ENCODE data around the gene TRIP10. TPM values are rescaled to one million over a fixed set of nuclear protein-coding genes. Genes with fewer than 3 reads are reported as not detected.

Gene TRIP10
- total and polyA plus RNA-seq, 2 of the 13 experiments (the other 11 are each of a cell fraction or from before 2014, with no cell fraction given) = 32.5 to 33.2 TPM

DNA sequence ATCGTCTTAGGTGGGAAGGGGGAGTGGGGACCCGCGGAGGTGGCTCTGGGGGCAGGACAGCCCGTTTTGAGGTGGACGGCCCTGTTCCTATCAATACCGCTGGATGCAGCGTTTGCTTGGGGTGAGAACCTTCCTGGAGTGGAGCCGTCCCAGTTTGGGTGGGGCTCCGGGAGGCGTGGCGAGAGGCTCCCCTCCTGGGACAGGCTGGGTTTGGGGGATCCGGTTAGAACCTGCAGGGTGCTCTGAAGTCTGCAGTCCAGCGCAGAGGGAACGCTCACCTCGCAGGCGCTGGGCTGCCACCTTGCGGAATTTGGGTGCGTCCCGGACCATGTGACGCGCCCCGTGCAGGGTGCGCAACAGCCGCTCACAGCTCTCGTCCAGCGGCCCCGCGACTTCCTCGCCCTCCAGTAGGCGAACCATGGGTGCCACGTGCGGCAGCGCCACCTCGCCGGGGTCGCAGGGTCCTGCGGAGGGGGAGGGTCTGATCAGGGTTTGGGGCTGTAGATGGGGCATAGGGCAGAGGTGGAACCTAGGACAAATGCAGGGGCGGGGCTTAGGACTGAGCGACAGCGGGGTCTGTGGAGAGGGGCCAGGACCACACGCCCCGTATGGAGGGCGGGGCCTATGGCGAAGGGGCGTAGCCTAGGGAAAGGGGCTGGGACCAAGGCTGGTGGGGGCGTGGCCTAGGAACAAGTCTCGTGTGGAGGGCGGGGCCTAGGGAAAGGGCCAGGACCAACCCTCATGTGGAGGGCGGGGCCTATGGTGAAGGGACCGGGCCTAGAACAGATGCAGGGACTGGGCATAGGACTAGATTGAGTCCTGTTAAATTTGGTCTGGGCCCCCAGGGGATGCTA lies 13.9 kb downstream of the TRIP10 start (continued):
- TF ChIP-seq, protein P1, sequence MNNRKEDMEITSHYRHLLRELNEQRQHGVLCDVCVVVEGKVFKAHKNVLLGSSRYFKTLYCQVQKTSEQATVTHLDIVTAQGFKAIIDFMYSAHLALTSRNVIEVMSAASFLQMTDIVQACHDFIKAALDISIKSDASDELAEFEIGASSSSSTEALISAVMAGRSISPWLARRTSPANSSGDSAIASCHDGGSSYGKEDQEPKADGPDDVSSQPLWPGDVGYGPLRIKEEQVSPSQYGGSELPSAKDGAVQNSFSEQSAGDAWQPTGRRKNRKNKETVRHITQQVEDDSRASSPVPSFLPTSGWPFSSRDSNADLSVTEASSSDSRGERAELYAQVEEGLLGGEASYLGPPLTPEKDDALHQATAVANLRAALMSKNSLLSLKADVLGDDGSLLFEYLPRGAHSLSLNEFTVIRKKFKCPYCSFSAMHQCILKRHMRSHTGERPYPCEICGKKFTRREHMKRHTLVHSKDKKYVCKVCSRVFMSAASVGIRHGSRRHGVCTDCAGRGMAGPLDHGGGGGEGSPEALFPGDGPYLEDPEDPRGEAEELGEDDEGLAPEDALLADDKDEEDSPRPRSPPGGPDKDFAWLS (CRISPR knock-in tag; IDR thresholded peaks at IDR 0.05; ENCODE audit: borderline replicate concordance) = no peak
- TF ChIP-seq ZNF558 (CRISPR knock-in tag; IDR thresholded peaks at IDR 0.05; ENCODE audit: borderline replicate concordance) (peak; percentile 69), ZNF780A (CRISPR knock-in tag; IDR thresholded peaks at IDR 0.05) (no peak), ZNF260 (CRISPR knock-in tag; IDR thresholded peaks at IDR 0.05; ENCODE audit: borderline replicate concordance, low read depth) (no peak), SNAI1 (CRISPR knock-in tag; IDR thresholded peaks at IDR 0.05; ENCODE audit: borderline replicate concordance) (no peak), ZZZ3 (CRISPR knock-in tag; IDR thresholded peaks at IDR 0.05; ENCODE audit: borderline replicate concordance) (no peak), SMAD9 (CRISPR knock-in tag; IDR thresholded peaks at IDR 0.05) (no peak), ZKSCAN5 (CRISPR knock-in tag; IDR thresholded peaks at IDR 0.05) (no peak)
- TF ChIP-seq, protein P2, sequence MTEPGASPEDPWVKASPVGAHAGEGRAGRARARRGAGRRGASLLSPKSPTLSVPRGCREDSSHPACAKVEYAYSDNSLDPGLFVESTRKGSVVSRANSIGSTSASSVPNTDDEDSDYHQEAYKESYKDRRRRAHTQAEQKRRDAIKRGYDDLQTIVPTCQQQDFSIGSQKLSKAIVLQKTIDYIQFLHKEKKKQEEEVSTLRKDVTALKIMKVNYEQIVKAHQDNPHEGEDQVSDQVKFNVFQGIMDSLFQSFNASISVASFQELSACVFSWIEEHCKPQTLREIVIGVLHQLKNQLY (CRISPR knock-in tag; IDR thresholded peaks at IDR 0.05) = peak; percentile 52; the same call in 1 of the 2 replicates
- TF ChIP-seq, protein P3, sequence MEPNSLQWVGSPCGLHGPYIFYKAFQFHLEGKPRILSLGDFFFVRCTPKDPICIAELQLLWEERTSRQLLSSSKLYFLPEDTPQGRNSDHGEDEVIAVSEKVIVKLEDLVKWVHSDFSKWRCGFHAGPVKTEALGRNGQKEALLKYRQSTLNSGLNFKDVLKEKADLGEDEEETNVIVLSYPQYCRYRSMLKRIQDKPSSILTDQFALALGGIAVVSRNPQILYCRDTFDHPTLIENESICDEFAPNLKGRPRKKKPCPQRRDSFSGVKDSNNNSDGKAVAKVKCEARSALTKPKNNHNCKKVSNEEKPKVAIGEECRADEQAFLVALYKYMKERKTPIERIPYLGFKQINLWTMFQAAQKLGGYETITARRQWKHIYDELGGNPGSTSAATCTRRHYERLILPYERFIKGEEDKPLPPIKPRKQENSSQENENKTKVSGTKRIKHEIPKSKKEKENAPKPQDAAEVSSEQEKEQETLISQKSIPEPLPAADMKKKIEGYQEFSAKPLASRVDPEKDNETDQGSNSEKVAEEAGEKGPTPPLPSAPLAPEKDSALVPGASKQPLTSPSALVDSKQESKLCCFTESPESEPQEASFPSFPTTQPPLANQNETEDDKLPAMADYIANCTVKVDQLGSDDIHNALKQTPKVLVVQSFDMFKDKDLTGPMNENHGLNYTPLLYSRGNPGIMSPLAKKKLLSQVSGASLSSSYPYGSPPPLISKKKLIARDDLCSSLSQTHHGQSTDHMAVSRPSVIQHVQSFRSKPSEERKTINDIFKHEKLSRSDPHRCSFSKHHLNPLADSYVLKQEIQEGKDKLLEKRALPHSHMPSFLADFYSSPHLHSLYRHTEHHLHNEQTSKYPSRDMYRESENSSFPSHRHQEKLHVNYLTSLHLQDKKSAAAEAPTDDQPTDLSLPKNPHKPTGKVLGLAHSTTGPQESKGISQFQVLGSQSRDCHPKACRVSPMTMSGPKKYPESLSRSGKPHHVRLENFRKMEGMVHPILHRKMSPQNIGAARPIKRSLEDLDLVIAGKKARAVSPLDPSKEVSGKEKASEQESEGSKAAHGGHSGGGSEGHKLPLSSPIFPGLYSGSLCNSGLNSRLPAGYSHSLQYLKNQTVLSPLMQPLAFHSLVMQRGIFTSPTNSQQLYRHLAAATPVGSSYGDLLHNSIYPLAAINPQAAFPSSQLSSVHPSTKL (CRISPR knock-in tag; IDR thresholded peaks at IDR 0.05) = peak; percentile 54
- TF ChIP-seq, protein P4, sequence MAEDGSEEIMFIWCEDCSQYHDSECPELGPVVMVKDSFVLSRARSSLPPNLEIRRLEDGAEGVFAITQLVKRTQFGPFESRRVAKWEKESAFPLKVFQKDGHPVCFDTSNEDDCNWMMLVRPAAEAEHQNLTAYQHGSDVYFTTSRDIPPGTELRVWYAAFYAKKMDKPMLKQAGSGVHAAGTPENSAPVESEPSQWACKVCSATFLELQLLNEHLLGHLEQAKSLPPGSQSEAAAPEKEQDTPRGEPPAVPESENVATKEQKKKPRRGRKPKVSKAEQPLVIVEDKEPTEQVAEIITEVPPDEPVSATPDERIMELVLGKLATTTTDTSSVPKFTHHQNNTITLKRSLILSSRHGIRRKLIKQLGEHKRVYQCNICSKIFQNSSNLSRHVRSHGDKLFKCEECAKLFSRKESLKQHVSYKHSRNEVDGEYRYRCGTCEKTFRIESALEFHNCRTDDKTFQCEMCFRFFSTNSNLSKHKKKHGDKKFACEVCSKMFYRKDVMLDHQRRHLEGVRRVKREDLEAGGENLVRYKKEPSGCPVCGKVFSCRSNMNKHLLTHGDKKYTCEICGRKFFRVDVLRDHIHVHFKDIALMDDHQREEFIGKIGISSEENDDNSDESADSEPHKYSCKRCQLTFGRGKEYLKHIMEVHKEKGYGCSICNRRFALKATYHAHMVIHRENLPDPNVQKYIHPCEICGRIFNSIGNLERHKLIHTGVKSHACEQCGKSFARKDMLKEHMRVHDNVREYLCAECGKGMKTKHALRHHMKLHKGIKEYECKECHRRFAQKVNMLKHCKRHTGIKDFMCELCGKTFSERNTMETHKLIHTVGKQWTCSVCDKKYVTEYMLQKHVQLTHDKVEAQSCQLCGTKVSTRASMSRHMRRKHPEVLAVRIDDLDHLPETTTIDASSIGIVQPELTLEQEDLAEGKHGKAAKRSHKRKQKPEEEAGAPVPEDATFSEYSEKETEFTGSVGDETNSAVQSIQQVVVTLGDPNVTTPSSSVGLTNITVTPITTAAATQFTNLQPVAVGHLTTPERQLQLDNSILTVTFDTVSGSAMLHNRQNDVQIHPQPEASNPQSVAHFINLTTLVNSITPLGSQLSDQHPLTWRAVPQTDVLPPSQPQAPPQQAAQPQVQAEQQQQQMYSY (CRISPR knock-in tag; IDR thresholded peaks at IDR 0.05) = no peak
- TF ChIP-seq, protein P5, sequence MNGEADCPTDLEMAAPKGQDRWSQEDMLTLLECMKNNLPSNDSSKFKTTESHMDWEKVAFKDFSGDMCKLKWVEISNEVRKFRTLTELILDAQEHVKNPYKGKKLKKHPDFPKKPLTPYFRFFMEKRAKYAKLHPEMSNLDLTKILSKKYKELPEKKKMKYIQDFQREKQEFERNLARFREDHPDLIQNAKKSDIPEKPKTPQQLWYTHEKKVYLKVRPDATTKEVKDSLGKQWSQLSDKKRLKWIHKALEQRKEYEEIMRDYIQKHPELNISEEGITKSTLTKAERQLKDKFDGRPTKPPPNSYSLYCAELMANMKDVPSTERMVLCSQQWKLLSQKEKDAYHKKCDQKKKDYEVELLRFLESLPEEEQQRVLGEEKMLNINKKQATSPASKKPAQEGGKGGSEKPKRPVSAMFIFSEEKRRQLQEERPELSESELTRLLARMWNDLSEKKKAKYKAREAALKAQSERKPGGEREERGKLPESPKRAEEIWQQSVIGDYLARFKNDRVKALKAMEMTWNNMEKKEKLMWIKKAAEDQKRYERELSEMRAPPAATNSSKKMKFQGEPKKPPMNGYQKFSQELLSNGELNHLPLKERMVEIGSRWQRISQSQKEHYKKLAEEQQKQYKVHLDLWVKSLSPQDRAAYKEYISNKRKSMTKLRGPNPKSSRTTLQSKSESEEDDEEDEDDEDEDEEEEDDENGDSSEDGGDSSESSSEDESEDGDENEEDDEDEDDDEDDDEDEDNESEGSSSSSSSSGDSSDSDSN (CRISPR knock-in tag; IDR thresholded peaks at IDR 0.05) = peak; percentile 84

All from HepG2 (cell line).